SK-N-SH (cell line): Measurements from ENCODE around the gene RER1.

Experiments
- CTCF ChIP-seq: fragments of 200-600 bp; sonication (generic); IDR thresholded peaks from 2 replicates; pipeline ENCODE4 v1.6.1; 2017; ENCODE audit warnings: antibody characterized with exemption, mild to moderate bottlenecking, moderate library complexity
- FOXM1 ChIP-seq: IDR thresholded peaks from 2 replicates; pipeline ENCODE4 v1.4.0; 2012; ENCODE audit warnings: low read depth, mild to moderate bottlenecking
- RFX5 ChIP-seq: IDR thresholded peaks from 2 replicates; pipeline ENCODE4 v1.6.1; 2012; ENCODE audit warnings: mild to moderate bottlenecking, improper control_type of control experiment, low read length
- RXRA ChIP-seq: IDR thresholded peaks from 2 replicates; pipeline ENCODE4 v1.4.0; 2012; ENCODE audit warnings: low read depth, mild to moderate bottlenecking, borderline replicate concordance
- USF1 ChIP-seq: IDR thresholded peaks from 2 replicates; pipeline ENCODE4 v1.4.0; 2012; ENCODE audit warnings: low read depth, borderline replicate concordance
- TF ChIP-seq, protein P1 (sequence below): IDR thresholded peaks from 2 replicates; pipeline ENCODE4 v1.4.0; 2012; ENCODE audit warnings: low read depth, borderline replicate concordance
- TF ChIP-seq, protein P2 (sequence below): fragments of 150-350 bp; IDR thresholded peaks from 2 replicates; pipeline ENCODE4 v1.6.1; 2016; ENCODE audit warnings: mild to moderate bottlenecking, low read depth, low read length

GRCh38 chr1:2417083-2417832, 25.6 kb downstream of the RER1 start:
- TF ChIP-seq CTCF (no peak), RFX5 (no peak), FOXM1 (no peak), RXRA (no peak), USF1 (no peak)
- TF ChIP-seq, protein P1, sequence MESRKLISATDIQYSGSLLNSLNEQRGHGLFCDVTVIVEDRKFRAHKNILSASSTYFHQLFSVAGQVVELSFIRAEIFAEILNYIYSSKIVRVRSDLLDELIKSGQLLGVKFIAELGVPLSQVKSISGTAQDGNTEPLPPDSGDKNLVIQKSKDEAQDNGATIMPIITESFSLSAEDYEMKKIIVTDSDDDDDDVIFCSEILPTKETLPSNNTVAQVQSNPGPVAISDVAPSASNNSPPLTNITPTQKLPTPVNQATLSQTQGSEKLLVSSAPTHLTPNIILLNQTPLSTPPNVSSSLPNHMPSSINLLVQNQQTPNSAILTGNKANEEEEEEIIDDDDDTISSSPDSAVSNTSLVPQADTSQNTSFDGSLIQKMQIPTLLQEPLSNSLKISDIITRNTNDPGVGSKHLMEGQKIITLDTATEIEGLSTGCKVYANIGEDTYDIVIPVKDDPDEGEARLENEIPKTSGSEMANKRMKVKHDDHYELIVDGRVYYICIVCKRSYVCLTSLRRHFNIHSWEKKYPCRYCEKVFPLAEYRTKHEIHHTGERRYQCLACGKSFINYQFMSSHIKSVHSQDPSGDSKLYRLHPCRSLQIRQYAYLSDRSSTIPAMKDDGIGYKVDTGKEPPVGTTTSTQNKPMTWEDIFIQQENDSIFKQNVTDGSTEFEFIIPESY: no peak
- TF ChIP-seq, protein P2, sequence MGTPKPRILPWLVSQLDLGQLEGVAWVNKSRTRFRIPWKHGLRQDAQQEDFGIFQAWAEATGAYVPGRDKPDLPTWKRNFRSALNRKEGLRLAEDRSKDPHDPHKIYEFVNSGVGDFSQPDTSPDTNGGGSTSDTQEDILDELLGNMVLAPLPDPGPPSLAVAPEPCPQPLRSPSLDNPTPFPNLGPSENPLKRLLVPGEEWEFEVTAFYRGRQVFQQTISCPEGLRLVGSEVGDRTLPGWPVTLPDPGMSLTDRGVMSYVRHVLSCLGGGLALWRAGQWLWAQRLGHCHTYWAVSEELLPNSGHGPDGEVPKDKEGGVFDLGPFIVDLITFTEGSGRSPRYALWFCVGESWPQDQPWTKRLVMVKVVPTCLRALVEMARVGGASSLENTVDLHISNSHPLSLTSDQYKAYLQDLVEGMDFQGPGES: no peak
